Measurements from ENCODE around the gene TEX29.

Gene TEX29

GRCh38 chr13:111319998-111320911, at the start of gene TEX29:
TSS of gene TEX29 (plus strand) at chr13:111320642. CDS start at chr13:111320891, 249 bp downstream.
- no peak for DNase-seq

GRCh38 chr13:111270765-111271698, 49.4 kb upstream of the TEX29 start:
- DNase-seq, result peak; percentile 19

GRCh38 chr13:111272117-111272516, 48.3 kb upstream of the TEX29 start:
- no peak for DNase-seq

GRCh38 chr13:111275382-111275781, 45.1 kb upstream of the TEX29 start:
- DNase-seq, result no peak

GRCh38 chr13:111275995-111276618, 44.3 kb upstream of the TEX29 start:
- DNase-seq, result no peak

- DNase-seq, result no peak
Measured at GRCh38 chr13:111278258-111278657, 42.2 kb upstream of the TEX29 start.

GRCh38 chr13:111278743-111279652, 41.4 kb upstream of the TEX29 start:
- DNase-seq, result no peak

- no peak for DNase-seq
Measured at GRCh38 chr13:111280226-111280625, 40.2 kb upstream of the TEX29 start.

- peak; percentile 26 for DNase-seq
Measured at GRCh38 chr13:111280681-111281585, 39.5 kb upstream of the TEX29 start.

- DNase-seq, result peak; percentile 46
Measured at GRCh38 chr13:111281751-111282311, 38.6 kb upstream of the TEX29 start.

GRCh38 chr13:111282425-111282824, 38.0 kb upstream of the TEX29 start:
- DNase-seq, result no peak

- DNase-seq, result no peak
Measured at GRCh38 chr13:111282997-111283396, 37.4 kb upstream of the TEX29 start.

- DNase-seq, result no peak
Measured at GRCh38 chr13:111283457-111283856, 37.0 kb upstream of the TEX29 start.

GRCh38 chr13:111283991-111284390, 36.5 kb upstream of the TEX29 start:
- no peak for DNase-seq

- DNase-seq, result no peak
Measured at GRCh38 chr13:111284565-111284964, 35.9 kb upstream of the TEX29 start.

- DNase-seq, result no peak
Measured at GRCh38 chr13:111286162-111286561, 34.3 kb upstream of the TEX29 start.

GRCh38 chr13:111286749-111287148, 33.7 kb upstream of the TEX29 start:
- DNase-seq, result no peak

- no peak for DNase-seq
Measured at GRCh38 chr13:111287201-111287600, 33.2 kb upstream of the TEX29 start.

GRCh38 chr13:111288276-111288675, 32.2 kb upstream of the TEX29 start:
- no peak for DNase-seq

GRCh38 chr13:111289251-111289650, 31.2 kb upstream of the TEX29 start:
- DNase-seq, result no peak

- DNase-seq, result no peak
Measured at GRCh38 chr13:111291908-111292307, 28.5 kb upstream of the TEX29 start.

All from fibroblast of skin of right quadriceps (primary cell).